ENCODE measurements around the gene RAB27A. TPM values are rescaled to one million over a fixed set of nuclear protein-coding genes. Genes with fewer than 3 reads are reported as not detected.
"Not testable (repeated sequence)": the region's sequence is repeated elsewhere in the genome, so short reads cannot be mapped to it uniquely, and the experiment has no call there.

RAB27A gene
- total RNA-seq, 1 donor, result 7.2 TPM

DNA sequence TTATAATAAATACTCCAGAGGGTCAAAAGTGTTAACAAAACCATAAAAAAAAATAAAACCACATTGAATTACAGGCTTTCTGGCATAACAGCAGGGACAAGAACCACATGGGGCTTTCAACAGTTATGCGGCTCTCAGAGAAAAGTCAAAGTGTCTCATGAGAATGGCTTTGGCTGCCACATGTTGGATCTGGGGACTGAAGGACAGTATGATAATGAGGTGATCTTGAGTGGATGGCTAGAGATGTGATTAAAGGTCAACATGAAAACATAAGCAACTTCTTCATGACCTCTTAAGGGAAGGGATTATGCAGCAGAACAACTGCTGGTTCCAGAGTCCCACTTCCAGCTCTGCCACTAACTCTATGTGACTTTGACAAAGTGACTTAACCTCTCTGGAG is 5.2 kb downstream of the RAB27A start:
- H3K9me3 ChIP-seq (ENCODE audit: low read depth, low read length), result no peaks in the 10 kb centered on the region
- no peak overlapping the region for H2AFZ ChIP-seq (ENCODE audit: low read length)
- no peaks in the 10 kb centered on the region for H3K27me3 ChIP-seq (ENCODE audit: insufficient read depth, low read length)
- H3K4me1 ChIP-seq (ENCODE audit: insufficient read depth, low read length), result peaks cover 24% of the 10 kb centered on the region
- TF ChIP-seq CTCF (IDR thresholded peaks at IDR 0.05; ENCODE audit: extremely low read depth, low read depth, low read length), result no peak
- no peak overlapping the region for H3K27ac ChIP-seq (ENCODE audit: low read depth, low read length)
- H4K20me1 ChIP-seq (ENCODE audit: insufficient read depth, low read length), result peaks cover 3% of the 10 kb centered on the region
- H3K36me3 ChIP-seq (ENCODE audit: insufficient read depth, low read length), result no peaks in the 10 kb centered on the region
- no peak overlapping the region for H3K4me3 ChIP-seq (ENCODE audit: insufficient read depth, low read length)
- DNase-seq (ENCODE audit: insufficient read length, low spot score, missing footprints), result no peak
- H3K4me2 ChIP-seq (ENCODE audit: insufficient read depth, low read length), result no peak overlapping the region
- peaks cover 20% of the 10 kb centered on the region for H3K79me2 ChIP-seq (ENCODE audit: insufficient read depth, low read length)

DNA sequence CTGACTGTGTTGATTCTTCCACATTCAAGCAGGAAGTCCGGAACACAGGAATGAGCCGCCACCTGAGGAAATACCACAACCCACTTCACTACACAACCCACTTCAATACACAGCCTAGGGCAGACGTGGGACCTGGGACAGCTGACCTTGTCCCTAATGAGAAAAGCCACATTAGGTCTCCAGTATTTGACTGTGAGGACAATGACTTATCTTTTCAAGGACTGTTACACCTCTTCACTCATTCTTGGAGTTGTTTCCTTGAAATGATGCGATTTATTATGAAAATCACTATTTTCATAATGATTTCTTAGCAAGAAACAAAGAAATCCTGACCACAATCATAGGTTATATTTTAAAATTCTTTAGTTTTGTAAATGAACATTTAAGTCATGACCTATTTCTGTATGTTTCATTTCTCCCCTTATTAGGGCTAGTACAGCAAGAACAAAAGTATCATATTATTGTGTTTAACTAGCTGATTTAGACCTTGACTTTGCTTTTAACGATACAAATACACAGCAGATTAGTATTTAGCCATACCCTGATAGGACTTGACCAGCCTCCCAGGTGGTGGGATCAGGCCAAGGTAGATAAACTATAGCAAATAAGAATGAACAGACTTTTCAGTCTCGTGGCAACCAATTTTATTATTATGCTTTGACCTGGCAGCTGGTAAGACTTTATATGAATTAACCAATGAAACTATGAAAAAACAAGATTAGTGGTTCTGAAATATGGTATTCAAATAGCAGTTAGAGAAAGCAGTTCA is 6.0 kb downstream of the RAB27A start:
- no peak overlapping the region for H3K4me2 ChIP-seq (ENCODE audit: insufficient read depth, low read length)
- TF ChIP-seq CTCF (IDR thresholded peaks at IDR 0.05; ENCODE audit: extremely low read depth, low read depth, low read length), result no peak
- no peaks in the 10 kb centered on the region for H3K36me3 ChIP-seq (ENCODE audit: insufficient read depth, low read length)
- no peaks in the 10 kb centered on the region for H3K9me3 ChIP-seq (ENCODE audit: low read depth, low read length)
- H3K4me3 ChIP-seq (ENCODE audit: insufficient read depth, low read length), result no peak overlapping the region
- no peak overlapping the region for H2AFZ ChIP-seq (ENCODE audit: low read length)
- peaks cover 21% of the 10 kb centered on the region for H3K4me1 ChIP-seq (ENCODE audit: insufficient read depth, low read length)
- H4K20me1 ChIP-seq (ENCODE audit: insufficient read depth, low read length), result peaks cover 9% of the 10 kb centered on the region
- peaks cover 21% of the 10 kb centered on the region for H3K79me2 ChIP-seq (ENCODE audit: insufficient read depth, low read length)
- H3K27me3 ChIP-seq (ENCODE audit: insufficient read depth, low read length), result no peaks in the 10 kb centered on the region
- no peak for DNase-seq (ENCODE audit: insufficient read length, low spot score, missing footprints)
- no peak overlapping the region for H3K27ac ChIP-seq (ENCODE audit: low read depth, low read length)

DNA sequence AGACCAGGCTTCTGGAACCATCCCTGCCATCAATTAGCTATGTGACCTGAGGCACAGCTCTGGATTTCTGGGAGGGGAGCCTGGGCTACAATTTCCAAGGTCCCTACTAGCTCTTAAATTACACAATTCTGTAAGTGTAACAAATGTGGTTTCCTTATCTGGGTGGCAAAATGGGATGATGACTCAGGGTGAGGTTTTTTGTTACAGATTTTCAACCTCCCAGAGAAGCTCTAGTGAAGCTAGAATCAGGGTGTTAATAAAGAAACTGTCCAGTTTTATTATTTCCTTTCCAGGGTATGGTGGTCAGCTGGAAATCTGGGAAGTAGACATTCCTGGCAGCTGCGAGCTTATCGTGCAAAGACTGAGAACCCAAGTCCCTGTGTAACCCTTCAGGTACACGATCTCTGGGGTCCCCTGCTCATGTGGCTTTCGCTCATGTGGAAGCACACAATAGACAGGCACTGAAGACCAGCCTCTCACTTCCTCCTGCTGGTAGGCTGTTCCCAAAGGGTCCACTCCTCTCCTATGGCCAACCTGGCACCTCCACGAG is 7.3 kb downstream of the RAB27A start:
- peaks cover 24% of the 10 kb centered on the region for H3K4me1 ChIP-seq (ENCODE audit: insufficient read depth, low read length)
- peak overlapping the region; percentile 39 for H3K27ac ChIP-seq (ENCODE audit: low read depth, low read length)
- peaks cover 9% of the 10 kb centered on the region for H4K20me1 ChIP-seq (ENCODE audit: insufficient read depth, low read length)
- DNase-seq (ENCODE audit: insufficient read length, low spot score, missing footprints), result no peak
- no peak for TF ChIP-seq CTCF (IDR thresholded peaks at IDR 0.05; ENCODE audit: extremely low read depth, low read depth, low read length)
- no peaks in the 10 kb centered on the region for H3K9me3 ChIP-seq (ENCODE audit: low read depth, low read length)
- no peaks in the 10 kb centered on the region for H3K36me3 ChIP-seq (ENCODE audit: insufficient read depth, low read length)
- peaks cover 23% of the 10 kb centered on the region for H3K79me2 ChIP-seq (ENCODE audit: insufficient read depth, low read length)
- H3K4me2 ChIP-seq (ENCODE audit: insufficient read depth, low read length), result peak overlapping the region; percentile 59
- H2AFZ ChIP-seq (ENCODE audit: low read length), result no peak overlapping the region
- H3K27me3 ChIP-seq (ENCODE audit: insufficient read depth, low read length), result no peaks in the 10 kb centered on the region
- H3K4me3 ChIP-seq (ENCODE audit: insufficient read depth, low read length), result peak overlapping the region; percentile 12

GRCh38 chr15:55281517-55282228 is 7.9 kb downstream of the RAB27A start:
- no peak for DNase-seq (ENCODE audit: insufficient read length, low spot score, missing footprints)
- Histone ChIP-seq H3K9me3 (ENCODE audit: low read depth, low read length) (no peaks in the 10 kb centered on the region), H3K79me2 (ENCODE audit: insufficient read depth, low read length) (peaks cover 24% of the 10 kb centered on the region), H2AFZ (ENCODE audit: low read length) (no peak overlapping the region), H4K20me1 (ENCODE audit: insufficient read depth, low read length) (peaks cover 9% of the 10 kb centered on the region), H3K27ac (ENCODE audit: low read depth, low read length) (no peak overlapping the region), H3K36me3 (ENCODE audit: insufficient read depth, low read length) (no peaks in the 10 kb centered on the region), H3K27me3 (ENCODE audit: insufficient read depth, low read length) (no peaks in the 10 kb centered on the region), H3K4me3 (ENCODE audit: insufficient read depth, low read length) (no peak overlapping the region), H3K4me1 (ENCODE audit: insufficient read depth, low read length) (peaks cover 25% of the 10 kb centered on the region), H3K4me2 (ENCODE audit: insufficient read depth, low read length) (peak overlapping the region; percentile 0)
- no peak for TF ChIP-seq CTCF (IDR thresholded peaks at IDR 0.05; ENCODE audit: extremely low read depth, low read depth, low read length)

GRCh38 chr15:55280589-55280988 is 9.0 kb downstream of the RAB27A start:
- H3K27ac ChIP-seq (ENCODE audit: low read depth, low read length); H3K27me3 ChIP-seq (ENCODE audit: insufficient read depth, low read length); H3K4me2 ChIP-seq (ENCODE audit: insufficient read depth, low read length); H3K36me3 ChIP-seq (ENCODE audit: insufficient read depth, low read length); H3K4me3 ChIP-seq (ENCODE audit: insufficient read depth, low read length); H3K9me3 ChIP-seq (ENCODE audit: low read depth, low read length); DNase-seq (ENCODE audit: insufficient read length, low spot score, missing footprints); H4K20me1 ChIP-seq (ENCODE audit: insufficient read depth, low read length); H2AFZ ChIP-seq (ENCODE audit: low read length): not testable (repeated sequence)
- H3K4me1 ChIP-seq (ENCODE audit: insufficient read depth, low read length), result peaks cover 25% of the 10 kb centered on the region
- H3K79me2 ChIP-seq (ENCODE audit: insufficient read depth, low read length), result peaks cover 24% of the 10 kb centered on the region

Measured in osteoblast (primary cell).